ENCODE data around the gene PRDM1.

DNA sequence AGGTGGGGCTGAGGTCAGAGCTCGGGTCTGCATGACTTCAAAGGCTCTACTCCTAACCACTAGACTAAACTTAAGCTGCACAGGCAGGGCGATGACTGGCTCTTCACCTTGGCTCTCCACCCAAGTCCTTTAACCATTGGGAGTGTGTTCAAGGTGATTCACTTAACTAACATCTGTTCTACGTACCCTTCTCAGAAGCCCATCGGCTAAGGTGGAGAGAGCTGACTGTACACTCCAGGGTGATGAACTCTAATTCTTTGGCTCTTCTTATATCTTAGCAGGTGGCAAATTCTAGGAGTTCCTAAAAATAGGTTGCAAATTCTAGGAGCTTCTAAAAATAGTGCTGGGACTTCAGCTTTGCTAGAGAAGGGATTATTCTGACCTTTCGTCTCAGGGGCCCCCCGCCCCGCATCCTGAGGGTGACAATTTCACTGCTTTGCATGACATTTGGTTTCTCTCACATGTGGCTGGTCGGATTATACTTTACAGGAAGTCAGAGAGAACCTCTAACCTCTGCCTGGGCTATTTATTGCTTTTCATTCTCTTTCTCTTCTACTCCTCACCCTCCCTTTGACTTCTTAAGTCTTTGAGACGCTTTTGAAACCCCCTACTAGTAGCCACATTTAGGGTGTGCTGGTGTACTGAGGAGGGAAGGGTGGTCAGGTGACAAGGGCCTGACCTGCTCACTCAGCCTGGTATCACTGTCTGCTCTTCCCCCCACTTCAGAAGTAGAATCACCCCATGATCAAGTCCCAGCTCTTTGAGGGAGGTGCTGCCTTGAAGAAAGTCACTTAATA lies 55.5 kb downstream of the PRDM1 start:
- TF ChIP-seq POLR2A (IDR thresholded peaks at IDR 0.05): no peak
- TF ChIP-seq, protein P1, sequence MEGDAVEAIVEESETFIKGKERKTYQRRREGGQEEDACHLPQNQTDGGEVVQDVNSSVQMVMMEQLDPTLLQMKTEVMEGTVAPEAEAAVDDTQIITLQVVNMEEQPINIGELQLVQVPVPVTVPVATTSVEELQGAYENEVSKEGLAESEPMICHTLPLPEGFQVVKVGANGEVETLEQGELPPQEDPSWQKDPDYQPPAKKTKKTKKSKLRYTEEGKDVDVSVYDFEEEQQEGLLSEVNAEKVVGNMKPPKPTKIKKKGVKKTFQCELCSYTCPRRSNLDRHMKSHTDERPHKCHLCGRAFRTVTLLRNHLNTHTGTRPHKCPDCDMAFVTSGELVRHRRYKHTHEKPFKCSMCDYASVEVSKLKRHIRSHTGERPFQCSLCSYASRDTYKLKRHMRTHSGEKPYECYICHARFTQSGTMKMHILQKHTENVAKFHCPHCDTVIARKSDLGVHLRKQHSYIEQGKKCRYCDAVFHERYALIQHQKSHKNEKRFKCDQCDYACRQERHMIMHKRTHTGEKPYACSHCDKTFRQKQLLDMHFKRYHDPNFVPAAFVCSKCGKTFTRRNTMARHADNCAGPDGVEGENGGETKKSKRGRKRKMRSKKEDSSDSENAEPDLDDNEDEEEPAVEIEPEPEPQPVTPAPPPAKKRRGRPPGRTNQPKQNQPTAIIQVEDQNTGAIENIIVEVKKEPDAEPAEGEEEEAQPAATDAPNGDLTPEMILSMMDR (IDR thresholded peaks at IDR 0.05): no peak
- no peak for TF ChIP-seq POLR2AphosphoS5 (IDR thresholded peaks at IDR 0.05)
- no peak for TF ChIP-seq EP300 (IDR thresholded peaks at IDR 0.05)

Measured in stomach (tissue), 4 donors.